ENCODE data around the gene RFX6. TPM values are rescaled to one million over a fixed set of nuclear protein-coding genes. Genes with fewer than 3 reads are reported as not detected.

The RFX6 gene
- total and polyA plus RNA-seq, 2 experiments from 2014 or later: 3.7 to 6.8 TPM

DNA sequence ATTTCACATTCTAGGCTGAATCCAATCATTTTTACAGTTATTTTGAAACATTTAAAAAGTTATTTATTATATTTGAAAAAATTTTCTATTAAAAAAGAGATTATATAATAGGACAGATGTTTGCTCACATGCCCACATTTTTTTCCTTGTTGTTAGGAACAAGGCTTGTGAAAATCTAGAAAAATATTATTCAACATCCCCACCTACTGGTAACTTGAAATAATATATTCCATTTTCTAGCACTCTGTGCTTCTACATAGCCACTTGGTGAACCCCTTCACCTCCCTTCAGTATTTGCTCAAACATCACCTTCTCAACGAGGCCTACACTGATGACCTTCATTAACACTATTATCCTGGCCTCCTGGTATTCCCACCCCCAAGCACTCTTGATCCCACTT lies 29.8 kb upstream of the RFX6 start:
- Histone ChIP-seq H3K9me2 (replicated peaks; ENCODE audit: insufficient read depth) (no peaks in the 10 kb centered on the region), H3K27me3 (no peaks in the 10 kb centered on the region), H3K4me2 (no peak overlapping the region), H3K27ac (no peak overlapping the region), H3K79me2 (no peaks in the 10 kb centered on the region), H2AFZ (no peak overlapping the region), H4K20me1 (ENCODE audit: insufficient read depth, poor library complexity, severe bottlenecking) (no peaks in the 10 kb centered on the region), H3K4me1 (ENCODE audit: insufficient read depth) (no peaks in the 10 kb centered on the region), H3K4me3 (no peak overlapping the region), H3K36me3 (replicated peaks; ENCODE audit: insufficient read depth, low read depth) (no peaks in the 10 kb centered on the region), H3K9me3 (ENCODE audit: low read depth) (no peaks in the 10 kb centered on the region)
- peak; percentile 54 for DNase-seq (ENCODE audit: low spot score)
- WGBS (ENCODE audit: low lambda C conversion rate, missing lambda C conversion rate): 33% methylated on average over 1 of the region's 1 CpG
- no peak for TF ChIP-seq EZH2phosphoT487 (IDR thresholded peaks at IDR 0.05; ENCODE audit: low read depth, severe bottlenecking, unreplicated experiment)
- TF ChIP-seq, protein P1, sequence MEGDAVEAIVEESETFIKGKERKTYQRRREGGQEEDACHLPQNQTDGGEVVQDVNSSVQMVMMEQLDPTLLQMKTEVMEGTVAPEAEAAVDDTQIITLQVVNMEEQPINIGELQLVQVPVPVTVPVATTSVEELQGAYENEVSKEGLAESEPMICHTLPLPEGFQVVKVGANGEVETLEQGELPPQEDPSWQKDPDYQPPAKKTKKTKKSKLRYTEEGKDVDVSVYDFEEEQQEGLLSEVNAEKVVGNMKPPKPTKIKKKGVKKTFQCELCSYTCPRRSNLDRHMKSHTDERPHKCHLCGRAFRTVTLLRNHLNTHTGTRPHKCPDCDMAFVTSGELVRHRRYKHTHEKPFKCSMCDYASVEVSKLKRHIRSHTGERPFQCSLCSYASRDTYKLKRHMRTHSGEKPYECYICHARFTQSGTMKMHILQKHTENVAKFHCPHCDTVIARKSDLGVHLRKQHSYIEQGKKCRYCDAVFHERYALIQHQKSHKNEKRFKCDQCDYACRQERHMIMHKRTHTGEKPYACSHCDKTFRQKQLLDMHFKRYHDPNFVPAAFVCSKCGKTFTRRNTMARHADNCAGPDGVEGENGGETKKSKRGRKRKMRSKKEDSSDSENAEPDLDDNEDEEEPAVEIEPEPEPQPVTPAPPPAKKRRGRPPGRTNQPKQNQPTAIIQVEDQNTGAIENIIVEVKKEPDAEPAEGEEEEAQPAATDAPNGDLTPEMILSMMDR (IDR thresholded peaks at IDR 0.05; ENCODE audit: poor library complexity): peak; percentile 60

DNA sequence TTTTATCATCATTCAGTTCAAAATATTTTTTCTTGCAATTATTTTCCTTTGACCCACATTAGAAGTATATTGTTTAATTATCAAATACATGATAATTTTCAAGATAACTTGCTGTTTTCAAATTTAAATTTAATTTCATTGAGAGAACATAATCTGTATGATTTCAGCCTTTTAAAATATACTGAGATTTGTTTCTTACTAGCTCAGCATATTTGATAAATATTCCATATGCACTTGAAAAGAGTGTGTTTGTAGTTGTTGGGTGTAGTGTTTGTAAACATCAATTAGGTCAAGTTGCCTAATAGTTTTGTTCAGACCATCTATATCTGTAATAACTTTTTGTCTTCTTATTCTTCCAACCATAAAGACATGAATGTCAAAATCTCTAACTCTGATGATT lies 19.0 kb upstream of the RFX6 start:
- Histone ChIP-seq H3K4me3 (no peak overlapping the region), H2AFZ (no peak overlapping the region), H3K9me2 (replicated peaks; ENCODE audit: insufficient read depth) (no peaks in the 10 kb centered on the region), H3K4me2 (no peak overlapping the region), H3K36me3 (replicated peaks; ENCODE audit: insufficient read depth, low read depth) (no peaks in the 10 kb centered on the region), H3K27ac (no peak overlapping the region), H3K79me2 (no peaks in the 10 kb centered on the region), H4K20me1 (ENCODE audit: insufficient read depth, poor library complexity, severe bottlenecking) (no peaks in the 10 kb centered on the region), H3K27me3 (no peaks in the 10 kb centered on the region), H3K9me3 (ENCODE audit: low read depth) (no peaks in the 10 kb centered on the region), H3K4me1 (ENCODE audit: insufficient read depth) (no peaks in the 10 kb centered on the region)
- no peak for DNase-seq (ENCODE audit: low spot score)
- TF ChIP-seq, protein P1 (IDR thresholded peaks at IDR 0.05; ENCODE audit: poor library complexity): no peak
- no peak for TF ChIP-seq EZH2phosphoT487 (IDR thresholded peaks at IDR 0.05; ENCODE audit: low read depth, severe bottlenecking, unreplicated experiment)
- TF ChIP-seq EZH2 (IDR thresholded peaks at IDR 0.05; ENCODE audit: borderline replicate concordance): no peak

GRCh38 chr6:116859264-116859663 lies 17.8 kb upstream of the RFX6 start:
- no peak for DNase-seq (ENCODE audit: low spot score)
- Histone ChIP-seq H4K20me1 (ENCODE audit: insufficient read depth, poor library complexity, severe bottlenecking) (no peaks in the 10 kb centered on the region), H3K9me3 (ENCODE audit: low read depth) (no peaks in the 10 kb centered on the region), H3K79me2 (no peaks in the 10 kb centered on the region), H3K9me2 (replicated peaks; ENCODE audit: insufficient read depth) (no peaks in the 10 kb centered on the region), H3K36me3 (replicated peaks; ENCODE audit: insufficient read depth, low read depth) (no peaks in the 10 kb centered on the region), H2AFZ (no peak overlapping the region), H3K27ac (no peak overlapping the region), H3K27me3 (no peaks in the 10 kb centered on the region), H3K4me1 (ENCODE audit: insufficient read depth) (no peaks in the 10 kb centered on the region), H3K4me3 (no peak overlapping the region), H3K4me2 (no peak overlapping the region)
- no peak for TF ChIP-seq EZH2phosphoT487 (IDR thresholded peaks at IDR 0.05; ENCODE audit: low read depth, severe bottlenecking, unreplicated experiment)
- TF ChIP-seq EZH2 (IDR thresholded peaks at IDR 0.05; ENCODE audit: borderline replicate concordance): no peak
- TF ChIP-seq, protein P1 (IDR thresholded peaks at IDR 0.05; ENCODE audit: poor library complexity): no peak

DNA sequence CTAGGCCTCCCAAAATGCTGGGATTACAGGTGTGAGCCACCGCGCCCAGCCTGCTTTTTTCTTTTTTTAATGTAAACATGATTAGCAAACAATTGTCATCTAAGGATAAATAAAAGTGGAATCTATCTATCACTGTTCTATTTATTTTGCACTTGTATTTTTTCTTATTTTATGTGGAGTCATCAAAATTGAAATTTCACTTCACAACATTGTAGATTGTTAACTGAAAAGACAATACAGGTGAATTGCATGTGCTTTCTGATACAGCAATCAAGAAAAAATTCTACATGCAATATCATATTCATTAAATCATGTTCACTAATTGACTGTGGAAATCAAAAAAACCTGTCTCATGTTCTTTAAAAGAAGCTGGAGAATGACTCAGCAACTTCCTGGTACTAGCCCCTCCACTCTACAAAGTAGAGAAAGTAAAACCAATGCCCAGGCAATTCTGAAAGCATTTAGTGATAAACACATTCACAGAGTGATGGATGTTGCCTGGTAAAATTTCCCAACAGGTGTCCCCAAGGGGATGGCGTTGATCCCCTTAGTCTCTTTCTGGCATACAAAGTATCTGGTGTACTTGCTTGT lies 10.7 kb upstream of the RFX6 start:
- H3K9me3 ChIP-seq (ENCODE audit: low read depth): no peaks in the 10 kb centered on the region
- TF ChIP-seq EZH2 (IDR thresholded peaks at IDR 0.05; ENCODE audit: borderline replicate concordance): no peak
- no peak for TF ChIP-seq EZH2phosphoT487 (IDR thresholded peaks at IDR 0.05; ENCODE audit: low read depth, severe bottlenecking, unreplicated experiment)
- TF ChIP-seq, protein P1 (IDR thresholded peaks at IDR 0.05; ENCODE audit: poor library complexity): no peak
- no peak for DNase-seq (ENCODE audit: low spot score)
- H3K36me3 ChIP-seq (replicated peaks; ENCODE audit: insufficient read depth, low read depth): no peaks in the 10 kb centered on the region
- H3K9me2 ChIP-seq (replicated peaks; ENCODE audit: insufficient read depth): no peaks in the 10 kb centered on the region
- H3K79me2 ChIP-seq: no peaks in the 10 kb centered on the region
- H3K27ac ChIP-seq: no peak overlapping the region
- H3K4me1 ChIP-seq (ENCODE audit: insufficient read depth): no peaks in the 10 kb centered on the region
- no peak overlapping the region for H3K4me3 ChIP-seq
- H2AFZ ChIP-seq: no peak overlapping the region
- H3K4me2 ChIP-seq: no peak overlapping the region
- WGBS (ENCODE audit: low lambda C conversion rate, missing lambda C conversion rate): 91% methylated on average over 3 of the region's 3 CpGs
- no peaks in the 10 kb centered on the region for H4K20me1 ChIP-seq (ENCODE audit: insufficient read depth, poor library complexity, severe bottlenecking)
- H3K27me3 ChIP-seq: no peaks in the 10 kb centered on the region

Measured in hepatocyte (in vitro differentiated cells).